ENCODE data around the gene RBM44.
"Not testable (repeated sequence)": the region's sequence is repeated elsewhere in the genome, so short reads cannot be mapped to it uniquely, and the experiment has no call there.

The RBM44 gene

DNA sequence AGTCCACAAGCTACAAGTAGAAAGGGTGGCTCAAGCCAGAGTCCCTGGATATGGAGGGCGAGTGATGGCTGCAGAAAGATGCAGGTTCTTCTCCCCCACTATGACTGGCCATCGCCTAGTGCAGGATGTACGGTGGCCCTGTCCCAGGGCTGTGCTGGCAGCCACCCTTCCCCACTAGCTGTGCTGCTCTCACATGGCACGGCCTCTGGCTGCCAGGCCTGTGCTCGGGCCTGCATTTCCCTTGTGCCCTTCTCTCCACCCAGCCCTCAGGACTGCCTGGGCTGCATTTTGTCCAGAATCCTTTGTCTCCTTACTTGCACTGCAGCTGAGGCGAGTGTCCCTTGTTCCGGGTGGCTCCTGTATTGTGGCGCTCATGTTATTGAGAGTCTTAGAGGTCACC, 59.2 kb downstream of the RBM44 start:
- DNase-seq (ENCODE audit: low read depth in 1 of 2, low spot score in 1 of 2), result no peak

- DNase-seq (ENCODE audit: low read depth in 1 of 2, low spot score in 1 of 2), result no peak
These were observed 59.9 kb downstream of the RBM44 start for GRCh38 chr2:237858294-237859081.

GRCh38 chr2:237859082-237859433, 60.5 kb downstream of the RBM44 start:
- DNase-seq (ENCODE audit: low read depth in 1 of 2, low spot score in 1 of 2), result no peak

- DNase-seq (ENCODE audit: low read depth in 1 of 2, low spot score in 1 of 2), result no peak
These were observed 61.1 kb downstream of the RBM44 start, which contains the start of gene RAMP1 for GRCh38 chr2:237859533-237860272. RAMP1 (plus strand) TSS chr2:237859623; CDS start chr2:237859676, 53 bp downstream.

DNA sequence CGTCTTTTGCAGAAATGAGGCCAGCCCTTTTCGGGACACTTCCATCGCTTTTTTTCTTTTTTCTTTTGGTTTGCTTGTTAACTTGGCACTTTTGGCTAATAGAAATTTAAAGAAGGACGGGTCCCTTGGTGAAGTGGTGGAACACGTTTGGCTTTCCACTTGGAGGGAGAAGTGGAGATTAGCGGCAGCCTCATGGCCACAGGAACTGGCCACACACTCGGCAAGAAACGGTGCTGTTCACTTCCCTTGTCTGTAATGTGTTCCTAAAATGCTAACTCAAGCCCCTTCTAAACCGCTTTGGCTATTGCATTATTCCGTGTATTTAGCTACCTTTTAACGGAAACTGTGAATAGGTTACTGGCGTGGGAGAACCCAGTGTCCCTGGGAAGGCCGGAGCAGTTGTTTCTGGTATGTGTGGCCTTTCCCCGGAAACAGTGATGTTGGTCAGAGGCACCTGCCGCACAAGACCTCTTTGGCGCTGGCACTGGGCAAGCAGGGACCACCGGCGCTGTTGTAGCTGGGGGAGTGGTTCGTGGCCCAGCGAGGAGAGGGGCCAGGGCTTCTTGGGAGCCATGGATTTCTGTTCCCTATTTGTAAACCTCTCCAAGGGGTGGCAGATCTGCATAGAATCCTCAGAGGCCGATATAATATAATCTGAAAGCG, 61.8 kb downstream of the RBM44 start:
- no peak for DNase-seq (ENCODE audit: low read depth in 1 of 2, low spot score in 1 of 2)

- DNase-seq (ENCODE audit: low read depth in 1 of 2, low spot score in 1 of 2), result no peak
These were observed 63.4 kb downstream of the RBM44 start for GRCh38 chr2:237861875-237862527.

- DNase-seq (ENCODE audit: low read depth in 1 of 2, low spot score in 1 of 2), result no peak
These were observed 63.9 kb downstream of the RBM44 start for GRCh38 chr2:237862528-237862895.

GRCh38 chr2:237863102-237863511, 64.5 kb downstream of the RBM44 start:
- no peak for DNase-seq (ENCODE audit: low read depth in 1 of 2, low spot score in 1 of 2)

DNA sequence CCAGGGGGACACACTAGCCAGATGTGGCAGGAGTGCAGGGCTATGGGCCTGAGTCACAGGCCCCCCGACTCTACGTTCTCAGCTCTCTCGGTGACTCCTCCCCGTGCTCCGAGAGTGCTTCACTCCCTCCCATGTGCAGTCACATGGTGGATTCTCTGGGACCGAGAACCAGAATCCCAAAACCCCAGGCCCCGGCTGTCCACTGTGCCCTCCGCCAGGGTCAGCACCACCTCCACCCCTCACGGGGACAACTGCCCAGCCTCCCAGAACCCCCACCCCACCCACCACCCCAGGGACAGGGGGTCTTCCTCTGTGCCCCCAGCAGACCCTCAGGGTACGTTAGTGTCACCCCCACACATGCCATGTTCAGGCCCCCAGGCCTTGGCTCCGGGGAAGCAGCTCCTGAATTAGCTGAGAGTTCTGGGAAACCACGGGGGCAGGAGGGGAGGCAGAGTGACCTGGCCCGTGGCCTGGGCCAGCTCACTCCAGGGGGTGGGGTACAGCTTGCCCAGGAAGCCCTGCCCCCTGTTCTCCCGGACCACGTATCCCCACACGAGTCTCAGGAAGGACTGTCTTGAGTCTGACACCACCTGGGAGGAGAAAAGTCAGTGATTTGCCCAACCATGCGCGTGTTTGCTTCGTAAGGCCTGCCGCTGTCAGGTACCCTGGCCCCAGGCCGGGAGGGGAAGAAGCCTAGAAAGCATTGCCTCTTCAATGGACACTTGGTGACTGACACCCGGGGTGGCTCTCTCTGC, 65.3 kb downstream of the RBM44 start:
- no peak for DNase-seq (ENCODE audit: low read depth in 1 of 2, low spot score in 1 of 2)

GRCh38 chr2:237864444-237864931, 65.9 kb downstream of the RBM44 start:
- DNase-seq (ENCODE audit: low read depth in 1 of 2, low spot score in 1 of 2), result no peak

GRCh38 chr2:237864940-237865622, 66.5 kb downstream of the RBM44 start:
- no peak for DNase-seq (ENCODE audit: low read depth in 1 of 2, low spot score in 1 of 2)

- DNase-seq (ENCODE audit: low read depth in 1 of 2, low spot score in 1 of 2), result no peak
These were observed 67.1 kb downstream of the RBM44 start for GRCh38 chr2:237865623-237866041.

- DNase-seq (ENCODE audit: low read depth in 1 of 2, low spot score in 1 of 2), result no peak
These were observed 67.6 kb downstream of the RBM44 start for GRCh38 chr2:237866101-237866621.

DNA sequence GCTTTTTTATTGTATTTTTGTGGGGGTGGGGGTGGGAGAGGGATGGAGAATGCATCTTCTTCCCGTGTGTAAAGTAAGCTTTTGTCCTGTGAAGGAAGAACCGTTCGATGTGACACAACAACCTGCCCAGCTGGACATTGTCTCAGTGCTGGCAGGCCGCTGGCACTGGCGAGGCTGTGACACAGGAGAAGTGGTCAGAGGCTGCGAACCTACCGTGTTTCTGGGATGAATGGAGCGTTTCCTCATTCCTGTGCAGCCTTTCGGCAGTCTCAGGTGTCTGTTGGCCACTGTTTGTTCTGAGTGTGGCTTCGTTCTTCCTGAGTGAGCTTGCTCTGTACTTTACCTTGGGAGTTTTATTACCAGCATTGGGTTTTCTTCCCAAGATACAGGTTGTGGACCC, 68.9 kb downstream of the RBM44 start:
- DNase-seq (ENCODE audit: low read depth in 1 of 2, low spot score in 1 of 2), result no peak

DNA sequence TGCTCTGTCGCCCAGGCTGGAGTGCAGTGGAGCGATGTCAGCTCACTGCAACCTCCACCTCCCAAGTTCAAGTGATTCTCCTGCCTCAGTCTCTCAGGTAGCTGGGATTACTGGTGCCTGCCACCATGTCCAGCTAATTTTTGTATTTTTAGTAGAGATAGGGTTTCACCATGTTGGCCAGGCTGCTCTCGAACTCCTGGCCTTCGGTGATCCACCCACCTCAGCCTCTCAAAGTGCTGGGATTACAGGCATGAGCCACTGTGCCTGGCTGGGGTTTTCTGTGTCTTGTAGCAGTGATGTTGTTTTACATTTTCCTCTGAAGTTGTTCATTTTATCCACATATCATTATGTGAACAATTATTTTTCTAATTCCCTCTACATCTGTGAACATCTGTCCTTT, 69.5 kb downstream of the RBM44 start:
- DNase-seq (ENCODE audit: low read depth in 1 of 2, low spot score in 1 of 2), result not testable (repeated sequence)

DNA sequence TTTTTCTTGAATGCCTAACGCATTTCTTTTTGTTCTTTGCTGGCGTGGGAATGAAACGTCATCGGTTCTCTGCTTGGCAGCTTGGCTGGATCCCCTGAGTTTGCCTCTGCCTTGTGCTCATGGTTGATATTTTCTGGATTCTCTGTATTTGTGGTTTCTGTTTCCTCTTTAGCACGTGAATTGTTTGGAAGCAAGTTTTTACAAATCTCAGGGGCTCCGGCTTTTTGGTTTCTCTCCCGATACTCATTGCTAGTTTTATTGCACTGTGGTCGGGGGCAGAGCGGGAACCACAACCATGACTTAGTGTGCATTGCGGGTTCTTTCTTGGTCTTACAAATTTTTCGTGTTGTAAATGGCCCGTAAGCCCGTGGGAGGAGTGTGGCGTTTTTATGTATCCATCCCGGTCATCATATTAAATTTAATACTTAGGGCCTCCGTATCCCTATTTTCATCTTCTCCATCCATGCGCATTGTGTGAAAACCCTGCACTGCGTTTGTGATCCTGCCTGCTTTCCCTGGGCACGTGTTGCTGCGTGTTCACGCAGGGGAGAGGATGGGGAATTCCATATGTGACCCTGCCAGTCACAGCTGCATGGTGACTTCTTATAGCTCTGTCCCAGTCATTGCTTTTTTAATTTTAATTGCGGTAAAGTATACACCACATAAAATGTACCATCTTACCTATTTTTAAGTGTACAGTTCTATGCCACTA, 70.2 kb downstream of the RBM44 start:
- no peak for DNase-seq (ENCODE audit: low read depth in 1 of 2, low spot score in 1 of 2)

DNA sequence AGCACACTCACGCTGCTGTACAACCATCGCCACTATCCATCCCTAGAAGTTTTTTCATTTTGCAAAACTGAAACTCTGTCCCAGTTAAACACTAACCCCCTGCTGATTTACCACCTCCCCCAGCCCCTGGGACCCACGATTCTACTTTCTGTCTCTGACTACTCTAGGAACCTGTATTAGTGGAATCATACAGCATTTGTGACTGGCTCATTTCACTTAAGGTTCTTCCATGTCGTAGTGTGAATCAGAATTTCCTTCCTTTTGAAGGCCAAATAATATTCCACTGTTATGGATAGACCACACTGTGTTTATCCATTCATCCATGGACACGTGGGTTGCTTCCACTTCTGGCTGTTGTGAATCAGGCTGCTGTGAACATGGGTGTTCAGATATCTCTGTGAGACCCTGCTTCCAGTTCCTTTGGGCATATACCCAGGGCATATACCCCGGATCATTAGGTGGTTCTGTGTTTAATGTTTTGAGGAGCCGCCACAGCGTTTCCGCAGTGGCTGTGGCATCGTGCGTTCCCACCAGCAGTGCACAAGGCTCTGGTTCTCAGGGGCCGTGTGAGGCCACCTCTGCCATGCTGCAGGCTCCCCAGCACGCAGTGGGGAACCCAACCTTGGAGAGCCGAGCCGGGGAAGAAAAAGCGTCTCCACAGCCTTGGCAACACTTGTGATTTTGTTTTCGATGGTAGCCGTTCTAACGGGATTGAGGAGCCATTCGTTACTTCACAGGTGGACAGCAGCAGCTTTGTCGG, 70.9 kb downstream of the RBM44 start:
- no peak for DNase-seq (ENCODE audit: low read depth in 1 of 2, low spot score in 1 of 2)

- DNase-seq (ENCODE audit: low read depth in 1 of 2, low spot score in 1 of 2), result no peak
These were observed 71.5 kb downstream of the RBM44 start for GRCh38 chr2:237870126-237870525.
